HG02588 (cell line): Measurements from ENCODE around the gene ZCCHC9.

Experiments
- ATAC-seq: cut with Tn5 transposase; IDR thresholded peaks from one replicate; pipeline ENCODE4 v1.9.1; 2021; ENCODE audit warnings: mild to moderate bottlenecking, moderate library complexity; ENCODE audit not compliant: unreplicated experiment

Gene ZCCHC9

GRCh38 chr5:81355291-81356251 lies 54.2 kb downstream of the ZCCHC9 start:
- ATAC-seq = no peak

DNA sequence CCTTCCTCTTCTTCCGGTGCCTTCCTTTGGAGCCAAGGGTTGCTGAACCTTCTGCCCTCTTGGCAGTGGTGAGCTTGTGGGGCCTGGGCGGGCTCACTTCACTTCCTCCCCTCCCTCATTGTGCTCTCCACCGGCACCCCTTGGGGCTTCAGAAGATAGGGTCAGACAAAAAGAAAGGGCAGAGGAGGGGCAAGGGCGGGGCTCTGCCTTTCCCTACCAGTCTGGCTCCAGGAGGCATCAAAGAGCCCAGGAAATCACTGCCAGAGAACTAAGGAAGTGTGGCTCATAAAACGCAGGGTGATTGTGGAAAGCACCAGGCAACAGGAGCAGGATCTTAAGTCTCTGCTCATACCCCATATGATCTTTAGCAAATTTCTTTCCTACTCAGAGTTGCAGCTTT lies 57.7 kb downstream of the ZCCHC9 start:
- ATAC-seq = no peak

DNA sequence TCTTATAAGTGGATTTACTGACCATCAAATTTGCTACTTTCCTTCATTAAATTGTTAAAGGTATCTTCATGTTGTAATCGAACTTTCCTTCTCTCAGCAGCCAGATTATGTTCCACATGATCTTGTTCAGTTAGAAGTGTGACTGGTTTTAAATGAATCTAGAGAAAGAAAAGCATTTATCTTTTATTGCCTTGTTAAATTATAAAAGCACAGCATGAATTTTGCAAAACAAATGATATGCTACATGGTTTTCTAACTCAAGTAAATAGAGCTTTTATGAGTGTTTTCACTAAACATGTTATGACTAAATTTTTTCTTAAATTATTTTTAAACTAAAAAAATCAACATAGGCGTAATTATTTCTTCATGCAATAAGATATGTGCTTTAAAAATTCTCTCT lies 58.5 kb downstream of the ZCCHC9 start:
- ATAC-seq = no peak

- no peak for ATAC-seq
Observed at GRCh38 chr5:81360640-81361039, 59.3 kb downstream of the ZCCHC9 start.

GRCh38 chr5:81361600-81361999 lies 60.2 kb downstream of the ZCCHC9 start:
- ATAC-seq = no peak
